HG03095 (cell line): ENCODE measurements around the gene HLCS.

Experiments
- ATAC-seq: cut with Tn5 transposase; IDR thresholded peaks from one replicate; pipeline ENCODE4 v1.9.1; 2021; ENCODE audit warnings: moderate library complexity; ENCODE audit not compliant: unreplicated experiment

Gene HLCS

DNA sequence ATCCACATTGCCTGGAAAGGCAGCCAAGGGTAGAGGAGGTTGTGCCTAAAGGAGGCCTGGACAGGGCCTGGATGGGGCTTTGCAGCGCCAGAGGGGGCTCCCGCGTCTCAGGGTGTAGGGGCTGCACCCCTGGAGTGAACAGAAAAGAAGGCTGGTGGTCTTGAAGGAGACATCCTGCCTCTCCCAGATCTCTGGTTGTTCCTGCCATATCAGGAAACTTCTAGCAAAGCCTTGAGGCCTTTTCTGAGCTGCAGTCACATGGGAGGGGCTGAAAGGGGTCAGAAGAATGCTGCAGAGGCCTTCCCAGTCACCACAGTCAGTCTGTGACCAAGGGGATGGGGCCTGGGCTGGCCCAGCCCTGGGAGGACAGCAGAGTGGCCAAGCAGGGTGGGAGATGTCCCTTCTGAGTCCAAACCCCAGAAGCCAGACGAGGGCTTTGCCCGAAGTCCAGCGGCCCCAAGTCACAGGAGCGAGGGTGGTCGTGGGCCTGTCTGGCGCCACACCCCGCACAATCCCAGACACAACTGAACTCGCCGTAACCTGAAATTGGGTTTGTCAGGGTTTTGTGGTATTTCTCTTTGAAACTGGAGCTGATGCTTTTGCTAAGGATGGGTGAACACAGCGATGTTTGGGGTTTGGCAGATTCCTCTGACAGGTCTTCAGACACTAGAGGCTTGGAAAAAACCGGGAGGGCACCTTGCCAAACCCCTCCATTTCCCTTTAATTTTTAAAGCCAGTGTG is 237.9 kb downstream of the HLCS start:
- no peak for ATAC-seq

GRCh38 chr21:36727866-36728265 is 238.6 kb downstream of the HLCS start:
- no peak for ATAC-seq

DNA sequence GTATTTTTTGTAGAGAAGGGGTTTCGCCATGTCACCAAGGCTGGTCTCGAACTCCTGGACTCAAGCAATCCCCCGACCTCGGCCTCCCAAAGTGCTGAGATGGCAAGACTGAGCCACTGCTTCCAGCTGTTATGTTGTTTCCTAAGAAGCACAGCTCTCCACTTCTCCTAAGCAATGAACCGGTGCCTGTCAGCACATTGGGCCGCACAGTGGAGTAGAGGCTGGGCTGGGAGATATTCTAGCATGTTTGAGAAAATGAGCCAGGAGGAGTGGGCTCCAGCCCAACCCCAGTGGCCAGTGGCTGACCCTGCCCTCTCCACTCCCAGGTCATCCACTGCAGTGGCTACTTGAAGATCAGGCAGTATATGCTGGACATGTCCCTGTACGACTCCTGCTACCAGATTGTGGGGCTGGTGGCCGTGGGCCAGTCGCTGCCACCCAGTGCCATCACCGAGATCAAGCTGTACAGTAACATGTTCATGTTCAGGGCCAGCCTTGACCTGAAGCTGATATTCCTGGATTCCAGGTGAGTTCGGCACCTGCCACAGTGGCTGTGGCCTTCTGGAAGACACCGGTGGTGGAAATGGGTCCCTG is 240.6 kb downstream of the HLCS start:
- ATAC-seq, result no peak

GRCh38 chr21:36724660-36725059 is 241.8 kb downstream of the HLCS start:
- no peak for ATAC-seq

GRCh38 chr21:36723371-36723881 is 243.0 kb downstream of the HLCS start:
- ATAC-seq, result no peak

DNA sequence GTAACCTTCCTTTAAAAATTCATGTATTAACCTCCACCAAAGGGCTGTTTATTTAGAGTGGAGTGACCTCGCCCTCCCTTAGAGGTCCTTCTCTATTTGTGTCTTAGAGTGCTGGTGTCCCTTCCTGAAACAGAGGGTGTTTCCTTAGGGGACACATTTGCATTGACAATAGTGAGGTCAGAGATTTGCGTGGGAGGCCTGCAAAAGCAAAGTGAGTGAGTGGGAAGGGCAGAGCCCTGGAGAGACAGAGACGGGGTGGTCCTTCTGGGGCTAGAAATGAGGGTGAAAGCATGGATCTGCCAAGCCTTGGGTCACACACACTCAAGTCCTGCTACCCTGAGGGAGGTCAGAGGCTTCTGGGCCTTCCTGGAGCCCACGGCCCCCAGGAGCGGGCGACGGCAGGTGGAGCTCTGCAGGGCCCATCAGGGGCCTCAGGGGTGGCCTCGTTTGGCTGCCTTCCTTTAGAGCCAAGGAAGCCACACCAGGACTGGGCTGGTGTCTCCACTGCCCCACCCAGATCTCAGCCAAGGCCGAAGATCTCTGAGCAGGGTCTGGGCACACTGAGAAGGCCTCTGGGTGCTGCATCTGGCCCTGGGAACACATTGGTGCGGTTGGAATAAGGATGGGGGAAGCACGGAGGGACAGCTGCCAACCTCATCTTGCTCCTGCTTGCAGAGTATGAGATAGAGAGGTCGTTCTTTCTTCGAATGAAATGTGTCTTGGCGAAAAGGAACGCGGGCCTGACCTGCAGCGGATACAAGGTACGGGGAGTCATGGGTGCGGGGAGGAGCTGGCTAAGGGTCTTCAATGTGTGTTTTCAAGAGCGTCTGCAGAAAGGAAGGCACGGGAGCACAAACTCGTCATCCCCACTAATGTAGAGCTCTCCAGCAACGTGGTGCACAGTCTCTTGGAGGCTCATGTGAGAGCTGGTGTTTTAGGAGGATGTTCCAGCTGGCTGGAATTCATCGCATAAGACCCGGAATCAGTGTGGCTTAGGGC is 243.8 kb downstream of the HLCS start:
- no peak for ATAC-seq

GRCh38 chr21:36721817-36722216 is 244.7 kb downstream of the HLCS start:
- no peak for ATAC-seq

DNA sequence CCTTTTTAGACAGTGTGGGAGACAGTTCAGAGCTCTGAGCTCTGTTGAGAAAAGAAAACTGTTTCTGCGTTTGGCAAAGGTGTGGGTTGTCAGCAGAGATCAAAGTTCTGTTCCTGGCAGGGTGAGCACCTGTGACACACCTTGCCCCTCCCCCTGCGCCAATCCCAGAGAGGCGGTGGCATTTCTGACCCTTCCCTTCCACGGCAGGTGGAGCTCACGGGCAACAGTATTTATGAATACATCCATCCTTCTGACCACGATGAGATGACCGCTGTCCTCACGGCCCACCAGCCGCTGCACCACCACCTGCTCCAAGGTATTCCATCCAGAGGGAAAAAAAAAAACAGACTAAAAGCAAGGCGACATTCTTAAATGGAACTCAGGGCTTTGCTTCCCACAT is 246.9 kb downstream of the HLCS start:
- no peak for ATAC-seq

- no peak for ATAC-seq
These were observed 247.4 kb downstream of the HLCS start for GRCh38 chr21:36718951-36719501.

DNA sequence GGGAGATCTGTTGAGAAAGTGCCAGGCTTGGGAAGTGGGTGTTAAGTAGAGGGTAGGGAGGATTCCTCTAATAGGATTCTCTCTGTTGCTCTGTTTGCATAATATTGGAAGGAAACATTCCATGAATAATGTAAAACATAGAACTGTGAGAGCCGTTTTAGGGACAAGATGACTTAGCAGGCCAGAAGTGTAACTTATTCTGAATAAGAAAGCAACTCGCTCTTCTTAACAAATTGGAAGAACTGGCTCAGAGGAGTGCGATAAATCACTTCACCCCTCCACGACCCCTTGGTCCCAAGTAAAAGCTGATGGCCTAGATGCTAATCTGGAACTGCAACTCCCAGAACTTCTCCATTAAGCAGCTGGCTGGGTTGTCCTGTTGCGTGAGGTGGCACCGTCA is 248.5 kb downstream of the HLCS start:
- ATAC-seq, result no peak

DNA sequence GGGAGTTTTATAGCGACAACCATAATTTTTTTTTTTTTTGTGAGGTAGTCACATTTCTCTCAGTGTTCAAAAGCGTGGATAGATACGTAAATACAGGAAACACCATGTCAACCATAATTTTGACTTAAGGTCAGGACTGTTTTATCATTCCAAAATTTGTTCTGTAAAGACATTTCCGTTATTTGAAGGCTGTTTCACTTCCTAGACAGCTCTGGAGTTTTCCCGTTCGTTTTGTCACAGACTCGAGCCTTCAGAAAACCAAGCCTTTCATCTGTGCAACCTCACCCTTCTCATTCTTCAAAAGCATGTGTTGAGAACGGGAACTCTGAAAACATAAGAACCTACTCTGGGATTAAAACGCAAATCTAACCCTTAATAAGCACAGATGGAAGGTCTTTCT is 249.6 kb downstream of the HLCS start:
- no peak for ATAC-seq

DNA sequence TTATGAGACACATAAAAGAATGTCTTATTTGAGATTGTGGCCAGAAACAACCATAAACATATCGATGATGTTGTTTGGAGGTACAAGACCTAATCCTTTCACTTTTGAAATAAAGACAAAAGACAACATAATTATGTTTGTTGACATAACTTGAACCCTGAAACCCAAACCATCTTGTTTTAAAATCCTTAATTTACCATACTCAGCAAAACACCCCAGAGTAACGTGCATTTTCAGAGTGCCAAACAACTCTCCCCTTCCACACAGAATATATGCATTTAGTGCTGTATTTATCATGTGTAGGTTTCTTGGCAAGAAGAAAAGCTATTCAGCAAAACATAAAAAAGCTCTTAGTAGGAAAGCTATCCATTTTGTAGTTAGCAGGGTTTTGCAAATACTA is 250.1 kb downstream of the HLCS start:
- no peak for ATAC-seq

DNA sequence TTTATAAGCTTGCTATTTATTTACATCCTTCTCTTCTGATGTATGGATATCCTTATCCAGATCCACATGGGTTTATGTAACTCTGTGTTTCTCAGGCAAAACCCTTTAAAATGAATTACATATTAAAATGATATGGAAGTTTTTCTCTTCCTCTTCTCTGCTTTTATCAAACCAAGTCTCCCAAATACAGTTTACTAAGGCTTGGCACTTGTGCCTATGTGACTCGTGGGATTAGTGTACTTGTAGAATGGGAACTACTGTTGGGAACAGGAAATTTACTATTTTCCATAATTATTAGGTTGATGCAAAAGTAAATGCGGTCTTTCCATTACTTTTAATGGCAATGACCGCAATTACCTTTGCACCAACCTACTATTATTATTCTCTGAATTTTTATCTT is 252.7 kb downstream of the HLCS start:
- ATAC-seq, result no peak

GRCh38 chr21:36710729-36711048 is 255.8 kb downstream of the HLCS start:
- ATAC-seq, result no peak

DNA sequence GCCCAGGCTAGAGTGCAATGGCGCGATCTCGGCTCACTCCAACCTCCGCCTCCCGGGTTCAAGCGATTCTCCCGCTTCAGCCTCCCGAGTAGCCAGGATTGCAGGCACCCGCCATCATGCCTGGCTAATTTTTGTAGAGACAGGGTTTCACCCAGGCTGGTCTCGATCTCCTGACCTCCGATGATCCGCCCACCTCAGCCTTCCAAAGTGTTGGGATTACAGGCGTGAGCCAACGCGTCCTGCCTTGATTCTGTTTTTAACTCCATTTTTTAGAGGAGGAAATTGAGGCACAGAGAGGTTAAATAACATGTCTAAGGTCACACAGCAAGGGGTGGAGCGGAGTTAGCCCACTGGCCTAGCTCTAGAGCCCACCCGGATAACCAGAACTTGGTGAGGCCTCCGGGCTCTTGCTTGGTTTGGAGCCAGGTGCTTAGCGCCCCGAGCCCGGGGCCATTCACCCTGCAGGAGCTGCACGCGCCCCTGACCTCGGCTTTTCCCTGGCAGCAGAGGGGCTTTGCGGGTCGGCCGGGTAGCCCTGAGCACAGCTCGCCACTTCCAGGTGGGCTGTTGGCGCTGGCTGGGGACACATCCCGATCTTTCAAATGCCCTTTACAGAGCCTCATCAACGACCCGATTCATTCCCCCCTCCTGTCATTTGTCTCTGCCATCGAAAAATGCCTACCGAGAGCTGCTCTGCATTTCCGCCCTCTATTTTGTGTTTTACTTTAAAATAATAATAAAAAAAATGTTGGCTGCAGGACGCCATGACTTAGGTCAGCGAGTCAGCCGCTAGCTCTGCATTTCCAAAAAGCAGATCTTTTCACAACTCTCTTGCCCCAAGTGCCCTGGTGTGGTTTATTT is 256.4 kb downstream of the HLCS start:
- ATAC-seq, result no peak

DNA sequence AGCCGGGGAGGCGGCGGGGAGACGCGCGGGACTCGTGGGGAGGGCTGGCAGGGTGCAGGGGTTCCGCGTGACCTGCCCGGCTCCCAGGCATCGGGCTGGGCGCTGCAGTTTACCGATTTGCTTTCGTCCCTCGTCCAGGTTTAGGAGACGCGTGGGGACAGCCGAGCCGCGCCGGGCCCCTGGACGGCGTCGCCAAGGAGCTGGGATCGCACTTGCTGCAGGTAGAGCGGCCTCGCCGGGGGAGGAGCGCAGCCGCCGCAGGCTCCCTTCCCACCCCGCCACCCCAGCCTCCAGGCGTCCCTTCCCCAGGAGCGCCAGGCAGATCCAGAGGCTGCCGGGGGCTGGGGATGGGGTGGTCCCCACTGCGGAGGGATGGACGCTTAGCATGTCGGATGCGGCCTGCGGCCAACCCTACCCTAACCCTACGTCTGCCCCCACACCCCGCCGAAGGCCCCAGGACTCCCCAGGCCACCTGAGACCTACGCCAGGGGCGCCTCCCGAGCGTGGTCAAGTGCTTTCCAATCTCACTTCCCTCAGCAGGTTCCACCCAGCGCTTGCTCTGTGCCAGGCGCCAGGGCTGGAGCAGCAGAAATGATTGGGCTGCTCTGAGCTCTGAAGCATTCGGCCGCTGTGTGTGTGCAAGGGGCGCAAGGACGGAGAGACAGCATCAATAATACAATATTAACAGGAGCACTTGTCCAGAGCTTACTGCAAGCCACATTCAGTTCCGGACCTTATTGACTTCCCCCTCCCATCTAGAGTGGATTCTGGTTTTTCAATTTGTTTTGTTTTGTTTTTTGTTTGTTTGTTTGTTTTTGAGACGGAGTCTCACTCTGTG is 257.2 kb downstream of the HLCS start:
- ATAC-seq, result no peak

- no peak for ATAC-seq
These were observed 258.0 kb downstream of the HLCS start for GRCh38 chr21:36708286-36709029.

- ATAC-seq, result no peak
These were observed 258.6 kb downstream of the HLCS start for GRCh38 chr21:36707763-36708285.
